GM21528 (cell line): Measurements from ENCODE around the gene ZNF799.
A peak's percentile ranks its signal among the peaks of the same experiment; 100 is the strongest.
"Not testable (repeated sequence)": the region's sequence is repeated elsewhere in the genome, so short reads cannot be mapped to it uniquely, and the experiment has no call there.

Source experiments
- ATAC-seq: cut with Tn5 transposase; IDR thresholded peaks from one replicate; pipeline ENCODE4 v1.9.1; 2021; ENCODE audit warnings: mild to moderate bottlenecking, moderate library complexity; ENCODE audit not compliant: unreplicated experiment, low FRiP score

Gene ZNF799

GRCh38 chr19:12364391-12365235 lies 36.5 kb downstream of the ZNF799 start:
- ATAC-seq = peak; percentile 14

GRCh38 chr19:12362236-12362635 lies 38.8 kb downstream of the ZNF799 start:
- not testable (repeated sequence) for ATAC-seq

- no peak for ATAC-seq
Observed at GRCh38 chr19:12353375-12353774, 47.7 kb downstream of the ZNF799 start.

GRCh38 chr19:12350890-12351197 lies 50.2 kb downstream of the ZNF799 start:
- ATAC-seq = no peak

GRCh38 chr19:12350185-12350889 lies 50.7 kb downstream of the ZNF799 start:
- no peak for ATAC-seq

- no peak for ATAC-seq
Observed at GRCh38 chr19:12346896-12347295, 54.2 kb downstream of the ZNF799 start.

- ATAC-seq = no peak
Observed at GRCh38 chr19:12345197-12345596, 55.9 kb downstream of the ZNF799 start.
